RPMI8226 (cell line): ENCODE results near the gene THADA.
"Not testable (repeated sequence)": the region's sequence is repeated elsewhere in the genome, so short reads cannot be mapped to it uniquely, and the experiment has no call there.

ENCODE experiments used
- DNase-seq: peaks from one replicate; pipeline ENCODE4 v3.0.0-alpha.2; 2015

The THADA gene

GRCh38 chr2:43410055-43410604 is 185.7 kb downstream of the THADA start:
- no peak for DNase-seq

GRCh38 chr2:43408407-43409160 is 187.3 kb downstream of the THADA start:
- DNase-seq, result peak; percentile 84

- peak; percentile 64 for DNase-seq
These were observed 187.9 kb downstream of the THADA start for GRCh38 chr2:43407935-43408334.

- DNase-seq, result no peak
These were observed 189.1 kb downstream of the THADA start for GRCh38 chr2:43406651-43407279.

- peak; percentile 73 for DNase-seq
These were observed 190.0 kb downstream of the THADA start for GRCh38 chr2:43405829-43406228.

GRCh38 chr2:43402452-43402937 is 193.3 kb downstream of the THADA start:
- peak; percentile 31 for DNase-seq

- peak; percentile 77 for DNase-seq
These were observed 193.8 kb downstream of the THADA start for GRCh38 chr2:43402002-43402401.

- DNase-seq, result no peak
These were observed 195.3 kb downstream of the THADA start for GRCh38 chr2:43400508-43400907.

GRCh38 chr2:43399515-43400264 is 196.1 kb downstream of the THADA start:
- no peak for DNase-seq

- DNase-seq, result no peak
These were observed 196.7 kb downstream of the THADA start for GRCh38 chr2:43399098-43399497.

GRCh38 chr2:43397821-43398220 is 198.0 kb downstream of the THADA start:
- no peak for DNase-seq

- no peak for DNase-seq
These were observed 198.4 kb downstream of the THADA start for GRCh38 chr2:43397411-43397810.

GRCh38 chr2:43396344-43396743 is 199.5 kb downstream of the THADA start:
- not testable (repeated sequence) for DNase-seq

- DNase-seq, result no peak
These were observed 201.9 kb downstream of the THADA start for GRCh38 chr2:43393918-43394317.

- DNase-seq, result no peak
These were observed 204.0 kb downstream of the THADA start for GRCh38 chr2:43391878-43392215.

GRCh38 chr2:43391201-43391877 is 204.5 kb downstream of the THADA start:
- DNase-seq, result no peak

- no peak for DNase-seq
These were observed 206.0 kb downstream of the THADA start for GRCh38 chr2:43389581-43390466.

- DNase-seq, result no peak
These were observed 207.5 kb downstream of the THADA start for GRCh38 chr2:43388371-43388770.

- DNase-seq, result no peak
These were observed 208.5 kb downstream of the THADA start for GRCh38 chr2:43387092-43388062.

GRCh38 chr2:43386679-43387078 is 209.2 kb downstream of the THADA start:
- not testable (repeated sequence) for DNase-seq

- DNase-seq, result no peak
These were observed 211.7 kb downstream of the THADA start for GRCh38 chr2:43384143-43384542.
